BLaER1 (cell line): ENCODE results near the gene RTP1.
A peak's percentile ranks its signal among the peaks of the same experiment; 100 is the strongest.

Experiments
- H3K27ac ChIP-seq: shearing (Covaris generic); formaldehyde crosslinking; 2 replicates; pipeline ENCODE4 v1.8.1; 2022
- H3K27me3 ChIP-seq: shearing (Covaris generic); formaldehyde crosslinking; 2 replicates; pipeline ENCODE4 v1.8.1; 2022
- H3K36me3 ChIP-seq: shearing (Covaris generic); formaldehyde crosslinking; 2 replicates; pipeline ENCODE4 v1.8.1; 2022
- H3K4me1 ChIP-seq: shearing (Covaris generic); formaldehyde crosslinking; 2 replicates; pipeline ENCODE4 v1.8.1; 2022
- H3K4me2 ChIP-seq: shearing (Covaris generic); formaldehyde crosslinking; 2 replicates; pipeline ENCODE4 v1.8.1; 2022
- H3K4me3 ChIP-seq: shearing (Covaris generic); formaldehyde crosslinking; 2 replicates; pipeline ENCODE4 v1.8.1; 2022
- H3K9ac ChIP-seq: shearing (Covaris generic); formaldehyde crosslinking; 2 replicates; pipeline ENCODE4 v1.8.1; 2022
- H3K9me3 ChIP-seq: shearing (Covaris generic); formaldehyde crosslinking; 2 replicates; pipeline ENCODE4 v1.8.1; 2022
- H4K20me1 ChIP-seq: shearing (Covaris generic); formaldehyde crosslinking; 2 replicates; pipeline ENCODE4 v1.8.1; 2022
- Cebpa-rat ChIP-seq: shearing (Covaris generic); IDR thresholded peaks from 2 replicates; pipeline ENCODE4 v1.8.1; 2022

RTP1 gene

GRCh38 chr3:187172929-187173328 lies 24.4 kb upstream of the RTP1 start:
- TF ChIP-seq Cebpa-rat, result no peak
- no peak overlapping the region for H3K4me3 ChIP-seq

GRCh38 chr3:187181454-187182170 lies 15.7 kb upstream of the RTP1 start:
- H3K36me3 ChIP-seq, result no peaks in the 10 kb centered on the region
- H3K27me3 ChIP-seq, result no peaks in the 10 kb centered on the region
- no peaks in the 10 kb centered on the region for H3K9me3 ChIP-seq
- no peak overlapping the region for H3K27ac ChIP-seq
- H3K4me1 ChIP-seq, result peaks cover 17% of the 10 kb centered on the region
- H3K4me3 ChIP-seq, result no peak overlapping the region
- no peak overlapping the region for H3K9ac ChIP-seq
- TF ChIP-seq Cebpa-rat, result no peak
- H3K4me2 ChIP-seq, result no peak overlapping the region
- H4K20me1 ChIP-seq, result no peaks in the 10 kb centered on the region

More at GRCh38 chr3:187172929-187173328, 24.4 kb upstream of the RTP1 start:
- H3K27ac ChIP-seq, result no peak overlapping the region
- H3K4me2 ChIP-seq, result no peak overlapping the region
- no peaks in the 10 kb centered on the region for H3K27me3 ChIP-seq
- no peaks in the 10 kb centered on the region for H4K20me1 ChIP-seq
- no peak overlapping the region for H3K9ac ChIP-seq
- H3K4me1 ChIP-seq, result no peaks in the 10 kb centered on the region
- H3K9me3 ChIP-seq, result no peaks in the 10 kb centered on the region
- H3K36me3 ChIP-seq, result no peaks in the 10 kb centered on the region

- Histone ChIP-seq H3K9me3 (no peaks in the 10 kb centered on the region), H3K4me2 (peak overlapping the region; percentile 42), H3K27ac (peak overlapping the region; percentile 50), H3K36me3 (no peaks in the 10 kb centered on the region), H3K4me1 (peaks cover 17% of the 10 kb centered on the region), H3K9ac (no peak overlapping the region), H4K20me1 (no peaks in the 10 kb centered on the region), H3K27me3 (no peaks in the 10 kb centered on the region), H3K4me3 (no peak overlapping the region)
- no peak for TF ChIP-seq Cebpa-rat
Measured at GRCh38 chr3:187183210-187183862, 13.9 kb upstream of the RTP1 start.

GRCh38 chr3:187183903-187184302 lies 13.4 kb upstream of the RTP1 start:
- Histone ChIP-seq H3K27ac (peak overlapping the region; percentile 50; the same call in 1 of the 2 replicates), H3K9ac (no peak overlapping the region), H3K9me3 (no peaks in the 10 kb centered on the region), H3K27me3 (no peaks in the 10 kb centered on the region), H3K4me3 (no peak overlapping the region), H4K20me1 (no peaks in the 10 kb centered on the region), H3K36me3 (no peaks in the 10 kb centered on the region), H3K4me2 (peak overlapping the region; percentile 42), H3K4me1 (peaks cover 21% of the 10 kb centered on the region)
- no peak for TF ChIP-seq Cebpa-rat

GRCh38 chr3:187185759-187186158 lies 11.5 kb upstream of the RTP1 start:
- no peaks in the 10 kb centered on the region for H4K20me1 ChIP-seq
- no peak overlapping the region for H3K4me2 ChIP-seq
- H3K27ac ChIP-seq, result no peak overlapping the region
- no peaks in the 10 kb centered on the region for H3K36me3 ChIP-seq
- no peaks in the 10 kb centered on the region for H3K27me3 ChIP-seq
- no peak overlapping the region for H3K9ac ChIP-seq
- no peak for TF ChIP-seq Cebpa-rat
- H3K4me3 ChIP-seq, result no peak overlapping the region
- H3K4me1 ChIP-seq, result peaks cover 26% of the 10 kb centered on the region
- no peaks in the 10 kb centered on the region for H3K9me3 ChIP-seq

DNA sequence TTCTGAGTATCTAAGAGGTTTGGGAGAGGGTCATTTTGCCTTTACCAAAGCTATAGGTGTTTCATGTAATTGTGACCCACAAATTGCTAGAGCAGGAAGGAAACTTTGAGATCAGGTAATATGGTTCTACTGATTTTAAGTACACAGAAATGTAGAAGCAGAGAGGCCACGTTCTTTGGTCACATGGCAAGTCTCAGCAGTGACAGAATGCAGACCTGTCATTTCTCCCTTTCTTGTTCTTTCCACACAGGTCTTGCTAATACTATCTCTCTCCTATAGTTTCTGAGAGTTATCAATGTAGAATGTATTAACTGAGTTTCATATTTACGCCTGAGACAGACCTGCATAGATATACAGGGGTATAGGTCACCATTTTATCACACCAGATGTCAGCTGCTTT lies 10.9 kb upstream of the RTP1 start:
- Histone ChIP-seq H3K9ac (no peak overlapping the region), H3K36me3 (no peaks in the 10 kb centered on the region), H3K27me3 (no peaks in the 10 kb centered on the region), H3K27ac (no peak overlapping the region), H3K4me2 (no peak overlapping the region), H4K20me1 (no peaks in the 10 kb centered on the region), H3K9me3 (no peaks in the 10 kb centered on the region), H3K4me3 (no peak overlapping the region), H3K4me1 (peaks cover 26% of the 10 kb centered on the region)
- no peak for TF ChIP-seq Cebpa-rat

DNA sequence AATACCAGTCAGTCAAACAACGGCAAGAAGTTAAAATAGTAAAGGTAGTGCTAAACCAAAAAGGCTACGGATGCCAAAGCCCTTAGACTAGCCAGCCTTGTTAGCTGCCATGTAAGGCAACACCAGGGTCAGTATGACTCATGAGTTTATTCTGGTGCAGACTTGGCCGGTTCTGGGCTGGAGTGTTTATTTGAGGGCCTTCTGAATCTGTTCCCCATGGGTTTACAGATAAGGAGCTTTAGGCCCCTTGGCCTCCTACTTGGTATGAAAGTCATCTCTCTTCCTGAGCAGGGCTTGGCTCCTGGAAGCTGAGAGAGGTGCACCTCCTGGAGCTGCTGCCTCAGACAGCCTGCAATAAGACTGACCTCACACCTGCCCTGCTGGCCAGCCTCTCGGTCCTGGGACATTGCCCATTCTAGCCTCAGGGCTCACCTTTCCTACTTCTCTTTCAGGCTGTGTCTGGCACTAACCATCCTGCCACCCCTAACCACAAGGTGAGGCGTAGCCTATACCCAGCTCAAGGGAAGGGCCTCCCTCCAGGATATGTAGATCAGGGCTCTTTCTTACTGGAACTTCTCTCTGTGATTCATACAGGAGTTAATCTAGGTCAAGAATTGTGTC lies 10.4 kb upstream of the RTP1 start:
- Histone ChIP-seq H3K4me1 (peaks cover 26% of the 10 kb centered on the region), H3K27me3 (no peaks in the 10 kb centered on the region), H3K4me2 (no peak overlapping the region), H3K36me3 (no peaks in the 10 kb centered on the region), H3K4me3 (no peak overlapping the region), H3K27ac (no peak overlapping the region), H4K20me1 (no peaks in the 10 kb centered on the region), H3K9ac (no peak overlapping the region), H3K9me3 (no peaks in the 10 kb centered on the region)
- TF ChIP-seq Cebpa-rat, result no peak

DNA sequence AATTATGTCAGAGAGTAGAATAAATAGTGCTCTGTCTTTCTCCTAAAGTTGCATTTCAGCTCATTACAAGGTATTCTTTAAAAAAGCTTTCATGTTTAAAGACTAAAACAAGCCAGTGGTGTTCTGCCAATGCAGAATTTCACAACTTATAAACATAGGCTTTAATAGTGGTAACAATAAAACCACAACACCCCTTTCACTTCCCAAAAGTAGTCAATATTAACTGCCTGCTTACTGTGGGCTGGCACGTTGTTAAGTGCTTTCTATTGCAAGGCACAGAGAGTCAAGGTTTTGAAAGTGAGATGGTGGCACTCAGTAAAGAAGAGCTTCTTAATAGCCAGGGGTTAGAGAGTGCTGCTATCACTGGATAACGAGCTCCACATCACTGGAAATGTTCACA lies 8.4 kb upstream of the RTP1 start:
- H3K36me3 ChIP-seq, result no peaks in the 10 kb centered on the region
- TF ChIP-seq Cebpa-rat, result no peak
- H3K9ac ChIP-seq, result no peak overlapping the region
- no peaks in the 10 kb centered on the region for H4K20me1 ChIP-seq
- peaks cover 11% of the 10 kb centered on the region for H3K4me1 ChIP-seq
- no peak overlapping the region for H3K27ac ChIP-seq
- no peak overlapping the region for H3K4me3 ChIP-seq
- no peaks in the 10 kb centered on the region for H3K9me3 ChIP-seq
- no peaks in the 10 kb centered on the region for H3K27me3 ChIP-seq
- H3K4me2 ChIP-seq, result peak overlapping the region; percentile 23; the same call in 1 of the 2 replicates

DNA sequence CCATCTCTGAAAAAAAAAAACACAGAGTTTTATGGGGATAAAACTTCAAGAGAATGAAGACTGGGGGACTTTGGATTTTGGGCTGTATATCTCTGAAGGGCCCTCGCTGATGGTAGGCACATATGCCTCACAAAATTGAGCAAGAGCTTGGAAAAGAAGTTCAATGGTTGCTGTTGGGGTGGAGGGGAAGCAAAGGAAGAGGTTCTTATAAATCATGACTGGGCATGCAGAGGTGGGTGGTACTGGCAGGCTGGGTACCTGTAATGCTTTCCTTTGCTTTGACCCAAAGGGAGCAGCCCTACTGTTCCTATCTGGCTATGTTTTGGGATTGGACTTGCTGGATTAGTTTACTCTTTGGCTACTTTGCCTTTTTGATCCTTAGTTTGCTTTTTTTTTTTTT lies 6.0 kb upstream of the RTP1 start:
- Histone ChIP-seq H3K4me2 (no peak overlapping the region), H3K27me3 (no peaks in the 10 kb centered on the region), H3K9me3 (no peaks in the 10 kb centered on the region), H4K20me1 (no peaks in the 10 kb centered on the region), H3K9ac (no peak overlapping the region), H3K4me1 (peaks cover 10% of the 10 kb centered on the region; the same call in 1 of the 2 replicates), H3K4me3 (no peak overlapping the region), H3K36me3 (no peaks in the 10 kb centered on the region), H3K27ac (no peak overlapping the region)
- no peak for TF ChIP-seq Cebpa-rat

- Histone ChIP-seq H3K27ac (no peak overlapping the region), H3K9ac (no peak overlapping the region), H3K27me3 (no peaks in the 10 kb centered on the region), H3K4me2 (no peak overlapping the region), H3K4me1 (peaks cover 10% of the 10 kb centered on the region; the same call in 1 of the 2 replicates), H3K9me3 (no peaks in the 10 kb centered on the region), H3K4me3 (no peak overlapping the region), H4K20me1 (no peaks in the 10 kb centered on the region), H3K36me3 (no peaks in the 10 kb centered on the region)
- no peak for TF ChIP-seq Cebpa-rat
Measured at GRCh38 chr3:187193181-187193580, 4.1 kb upstream of the RTP1 start.
